HepG2 (cell line): ENCODE measurements around the gene RBCK1. TPM values are rescaled to one million over a fixed set of nuclear protein-coding genes. Genes with fewer than 3 reads are reported as not detected.

Experiments
- ARNT2 ChIP-seq: sonication (generic); formaldehyde crosslinking; IDR thresholded peaks from 2 replicates; pipeline ENCODE4 v1.8.0; 2022; ENCODE audit warnings: mild to moderate bottlenecking, low read depth, missing genetic modification reagents, moderate library complexity
- DMAP1 ChIP-seq: IDR thresholded peaks from 2 replicates; pipeline ENCODE4 v1.6.1; 2016
- FOXA3 ChIP-seq: IDR thresholded peaks from 2 replicates; pipeline ENCODE4 v1.6.1; 2016; ENCODE audit warnings: missing genetic modification reagents, missing compliant biosample characterization
- FOXC1 ChIP-seq: sonication (generic); formaldehyde crosslinking; IDR thresholded peaks from 2 replicates; pipeline ENCODE4 v1.8.0; 2022; ENCODE audit warnings: mild to moderate bottlenecking, missing genetic modification reagents, borderline replicate concordance
- HDAC2 ChIP-seq: sonication (generic); formaldehyde crosslinking; IDR thresholded peaks from 2 replicates; pipeline ENCODE4 v1.4.0; 2020; ENCODE audit warnings: missing genetic modification reagents
- HOXA5 ChIP-seq: sonication (generic); formaldehyde crosslinking; IDR thresholded peaks from 2 replicates; pipeline ENCODE4 v1.4.0; 2020; ENCODE audit warnings: missing genetic modification reagents
- ISL2 ChIP-seq: sonication (generic); formaldehyde crosslinking; IDR thresholded peaks from 2 replicates; pipeline ENCODE4 v1.5.0; 2020; ENCODE audit warnings: missing genetic modification reagents
- LCORL ChIP-seq, 2 experiments: fragments of 450-650 bp in 1 of 2; sonication (generic) in 1 of 2; formaldehyde crosslinking in 1 of 2; IDR thresholded peaks; 2 replicates each; pipeline versions ENCODE4 v1.5.0 to v1.6.1; 2017 to 2020; ENCODE audit warnings: antibody characterized with exemption in 1 of 2, missing genetic modification reagents in 1 of 2
- MED8 ChIP-seq: sonication (generic); formaldehyde crosslinking; IDR thresholded peaks from 2 replicates; pipeline ENCODE4 v1.8.1; 2023; ENCODE audit warnings: mild to moderate bottlenecking, missing genetic modification reagents; ENCODE audit not compliant: insufficient replicate concordance
- MEF2D ChIP-seq: sonication (generic); formaldehyde crosslinking; IDR thresholded peaks from 2 replicates; pipeline ENCODE4 v1.5.1; 2020; ENCODE audit warnings: mild to moderate bottlenecking, missing genetic modification reagents
- NFATC3 ChIP-seq: sonication (generic); formaldehyde crosslinking; IDR thresholded peaks from 2 replicates; pipeline ENCODE4 v1.5.1; 2020; ENCODE audit warnings: mild to moderate bottlenecking, missing genetic modification reagents
- NR2F6 ChIP-seq, 2 experiments: IDR thresholded peaks; 2 replicates each; pipeline ENCODE4 v1.6.1; 2016; ENCODE audit warnings: antibody characterized with exemption in 1 of 2, mild to moderate bottlenecking in 1 of 2
- POLR2G ChIP-seq: fragments of 200-400 bp; formaldehyde crosslinking; IDR thresholded peaks from 2 replicates; pipeline ENCODE4 v1.6.1; 2018; ENCODE audit warnings: mild to moderate bottlenecking, low read depth, low read length, moderate library complexity
- RBM39 ChIP-seq: fragments of 200-400 bp; formaldehyde crosslinking; IDR thresholded peaks from one replicate; pipeline ENCODE4 v1.6.1; 2018; ENCODE audit warnings: antibody characterized with exemption, mild to moderate bottlenecking, low read depth, low read length; ENCODE audit not compliant: poor library complexity, severe bottlenecking
- SAFB2 ChIP-seq: sonication (generic); formaldehyde crosslinking; IDR thresholded peaks from 2 replicates; pipeline ENCODE4 v1.5.1; 2020; ENCODE audit warnings: missing genetic modification reagents, low read depth, mild to moderate bottlenecking, borderline replicate concordance
- SSRP1 ChIP-seq: IDR thresholded peaks from 2 replicates; pipeline ENCODE4 v1.6.1; 2016; ENCODE audit warnings: control low read depth
- YY1 ChIP-seq: IDR thresholded peaks from 2 replicates; pipeline ENCODE4 v1.6.1; 2011; ENCODE audit warnings: low read length, low read depth, moderate library complexity, mild to moderate bottlenecking; ENCODE audit not compliant: insufficient read depth, insufficient replicate concordance
- ZBTB21 ChIP-seq: sonication (generic); formaldehyde crosslinking; IDR thresholded peaks from 2 replicates; pipeline ENCODE4 v1.4.0; 2020; ENCODE audit warnings: missing genetic modification reagents
- ZBTB3 ChIP-seq: sonication (generic); formaldehyde crosslinking; IDR thresholded peaks from 2 replicates; pipeline ENCODE4 v1.4.0; 2020; ENCODE audit warnings: low read depth, mild to moderate bottlenecking, moderate library complexity, missing genetic modification reagents, borderline replicate concordance
- ZMYM3 ChIP-seq: sonication (generic); formaldehyde crosslinking; IDR thresholded peaks from 2 replicates; pipeline ENCODE4 v1.5.1; 2020; ENCODE audit warnings: mild to moderate bottlenecking, missing genetic modification reagents
- ZNF234 ChIP-seq: sonication (generic); formaldehyde crosslinking; conservative IDR thresholded peaks from 2 replicates; pipeline ENCODE4 v1.5.1; 2020; ENCODE audit warnings: mild to moderate bottlenecking, missing genetic modification reagents
- ZNF260 ChIP-seq: sonication (generic); formaldehyde crosslinking; IDR thresholded peaks from 2 replicates; pipeline ENCODE4 v1.4.0; 2020; ENCODE audit warnings: missing genetic modification reagents, low read depth, mild to moderate bottlenecking, borderline replicate concordance
- ZNF317 ChIP-seq: sonication (generic); formaldehyde crosslinking; IDR thresholded peaks from 2 replicates; pipeline ENCODE4 v1.5.0; 2020; ENCODE audit warnings: mild to moderate bottlenecking, missing genetic modification reagents
- ZNF44 ChIP-seq: sonication (generic); formaldehyde crosslinking; IDR thresholded peaks from 2 replicates; pipeline ENCODE4 v1.5.1; 2020; ENCODE audit warnings: mild to moderate bottlenecking, missing genetic modification reagents
- ZNF614 ChIP-seq: IDR thresholded peaks from 2 replicates; pipeline ENCODE4 v1.6.1; 2018; ENCODE audit warnings: missing biosample characterization, missing genetic modification reagents, inconsistent platforms, borderline replicate concordance
- ZNF782 ChIP-seq: sonication (generic); formaldehyde crosslinking; IDR thresholded peaks from 2 replicates; pipeline ENCODE4 v1.4.0; 2020; ENCODE audit warnings: missing genetic modification reagents, mild to moderate bottlenecking, borderline replicate concordance
- ZNF83 ChIP-seq: sonication (generic); formaldehyde crosslinking; IDR thresholded peaks from 2 replicates; pipeline ENCODE4 v1.4.0; 2020; ENCODE audit warnings: missing genetic modification reagents, mild to moderate bottlenecking, borderline replicate concordance
- ZSCAN25 ChIP-seq: sonication (generic); formaldehyde crosslinking; IDR thresholded peaks from 2 replicates; pipeline ENCODE4 v1.8.0; 2022; ENCODE audit warnings: mild to moderate bottlenecking, missing genetic modification reagents
- polyA plus RNA-seq, 8 experiments: library from polyadenylated mRNA; depleted of rRNA in 3 of 8; stranded (reverse) in 7 of 8; unstranded in 1 of 8; fragments of >200 nt; fragmentation: Illumina TruSeq in 4 of 8; extraction: Trizol in 4 of 8; gene quantifications; 2 replicates each; pipeline versions ENCODE4 v1.2.1 to v1.2.3, GENCODE V29; 2011 to 2016; ENCODE audit warnings: low read depth in 4 of 8, missing spikeins in 1 of 8, mixed read lengths in 1 of 8; ENCODE audit not compliant: insufficient read depth in 1 of 8
- total RNA-seq, 5 experiments: library from RNA; depleted of rRNA; stranded (reverse); fragments of >200 nt; fragmentation: Illumina TruSeq; extraction: Trizol; gene quantifications; 2 replicates each; pipeline ENCODE4 v1.2.3, GENCODE V29; 2016; ENCODE audit warnings: low read depth in 1 of 5
- TF ChIP-seq, protein P1 (sequence below): sonication (generic); formaldehyde crosslinking; IDR thresholded peaks from 2 replicates; pipeline ENCODE4 v1.4.0; 2020; ENCODE audit warnings: missing genetic modification reagents, borderline replicate concordance

RBCK1 gene
- total and polyA plus RNA-seq, 2 of the 13 experiments (the other 11 are each of a cell fraction or from before 2014, with no cell fraction given) = 149 to 215 TPM

DNA sequence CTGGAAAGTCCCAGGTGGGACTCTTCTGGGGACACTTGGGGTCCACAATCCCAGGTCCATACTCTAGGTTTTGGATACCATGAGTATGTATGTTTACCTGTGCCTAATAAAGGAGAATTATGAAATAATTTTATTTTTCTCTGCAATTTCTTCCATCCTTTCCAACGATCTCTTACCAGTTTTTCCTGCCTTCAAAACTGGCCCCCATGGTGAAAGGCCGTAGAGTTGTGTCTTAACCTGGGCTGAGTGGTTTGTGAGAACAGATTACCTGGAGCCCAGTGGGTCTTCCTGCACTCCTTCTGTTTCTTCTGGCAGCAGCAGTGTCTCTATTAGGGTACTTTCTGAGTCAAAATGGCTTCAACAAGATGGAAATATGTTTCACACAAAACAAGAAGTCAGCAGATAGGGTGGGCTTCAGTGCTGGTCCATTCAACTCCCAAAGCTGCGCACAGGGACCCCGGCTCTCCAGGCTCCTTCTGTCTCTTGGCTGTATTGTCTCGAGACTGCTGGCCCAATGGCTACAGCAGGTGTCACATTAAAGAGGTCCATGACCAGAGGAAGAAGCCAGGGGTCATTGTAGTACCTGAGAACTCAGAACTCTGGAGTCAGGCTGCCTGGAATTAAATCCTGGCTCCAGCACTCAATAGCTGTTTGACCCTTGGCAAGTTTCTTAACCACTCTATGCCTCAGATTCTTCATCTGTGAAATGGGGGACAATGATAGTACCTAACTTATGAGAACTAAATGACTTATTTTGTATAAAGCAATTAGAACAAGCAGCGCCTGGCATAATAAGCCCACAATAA is 10.5 kb upstream of the RBCK1 start (continued):
- no peak for TF ChIP-seq NR2F6 (IDR thresholded peaks at IDR 0.05)
- TF ChIP-seq NR2F6 (CRISPR knock-in tag; IDR thresholded peaks at IDR 0.05) = 0 out of 2 replicates have a peak, but pooled peaks have one; percentile 11
- peak; percentile 53; the same call in 1 of the 2 replicates for TF ChIP-seq SAFB2 (CRISPR knock-in tag)
- peak; percentile 46 for TF ChIP-seq ZMYM3 (CRISPR knock-in tag)
- TF ChIP-seq ZNF234 (CRISPR knock-in tag) = no peak
- TF ChIP-seq FOXC1 (CRISPR knock-in tag) = peak; percentile 6; the same call in 1 of the 2 replicates
- no peak for TF ChIP-seq ZNF83
- no peak for TF ChIP-seq ZSCAN25 (CRISPR knock-in tag)
- 0 out of 2 replicates have a peak, but pooled peaks have one; percentile 17 for TF ChIP-seq ZNF614
- TF ChIP-seq ZNF44 (CRISPR knock-in tag) = no peak
- peak; percentile 8; the same call in 1 of the 2 replicates for TF ChIP-seq HDAC2 (CRISPR knock-in tag)
- TF ChIP-seq LCORL (IDR thresholded peaks at IDR 0.05) = no peak
- TF ChIP-seq LCORL (CRISPR knock-in tag; IDR thresholded peaks at IDR 0.05) = no peak; the same call in 1 of the 2 replicates
- 0 out of 2 replicates have a peak, but pooled peaks have one; percentile 45 for TF ChIP-seq MEF2D (CRISPR knock-in tag)
- peak; percentile 2; the same call in 1 of the 2 replicates for TF ChIP-seq ZBTB3
- TF ChIP-seq DMAP1 = no peak
- TF ChIP-seq ARNT2 (CRISPR knock-in tag) = 0 out of 2 replicates have a peak, but pooled peaks have one; percentile 12
- TF ChIP-seq ZBTB21 = 0 out of 2 replicates have a peak, but pooled peaks have one; percentile 17
- 0 out of 2 replicates have a peak, but pooled peaks have one; percentile 5 for TF ChIP-seq FOXA3 (CRISPR knock-in tag)
- TF ChIP-seq POLR2G = peak; percentile 60
- TF ChIP-seq ZNF782 (CRISPR knock-in tag) = no peak
- TF ChIP-seq YY1 = peak; percentile 11
- TF ChIP-seq, protein P1, sequence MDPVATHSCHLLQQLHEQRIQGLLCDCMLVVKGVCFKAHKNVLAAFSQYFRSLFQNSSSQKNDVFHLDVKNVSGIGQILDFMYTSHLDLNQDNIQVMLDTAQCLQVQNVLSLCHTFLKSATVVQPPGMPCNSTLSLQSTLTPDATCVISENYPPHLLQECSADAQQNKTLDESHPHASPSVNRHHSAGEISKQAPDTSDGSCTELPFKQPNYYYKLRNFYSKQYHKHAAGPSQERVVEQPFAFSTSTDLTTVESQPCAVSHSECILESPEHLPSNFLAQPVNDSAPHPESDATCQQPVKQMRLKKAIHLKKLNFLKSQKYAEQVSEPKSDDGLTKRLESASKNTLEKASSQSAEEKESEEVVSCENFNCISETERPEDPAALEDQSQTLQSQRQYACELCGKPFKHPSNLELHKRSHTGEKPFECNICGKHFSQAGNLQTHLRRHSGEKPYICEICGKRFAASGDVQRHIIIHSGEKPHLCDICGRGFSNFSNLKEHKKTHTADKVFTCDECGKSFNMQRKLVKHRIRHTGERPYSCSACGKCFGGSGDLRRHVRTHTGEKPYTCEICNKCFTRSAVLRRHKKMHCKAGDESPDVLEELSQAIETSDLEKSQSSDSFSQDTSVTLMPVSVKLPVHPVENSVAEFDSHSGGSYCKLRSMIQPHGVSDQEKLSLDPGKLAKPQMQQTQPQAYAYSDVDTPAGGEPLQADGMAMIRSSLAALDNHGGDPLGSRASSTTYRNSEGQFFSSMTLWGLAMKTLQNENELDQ (CRISPR knock-in tag) = no peak
- no peak; the same call in 1 of the 2 replicates for TF ChIP-seq ZNF317 (CRISPR knock-in tag)
- TF ChIP-seq MED8 (CRISPR knock-in tag) = peak; percentile 33
- peak; percentile 70; the same call in 1 of the 2 replicates for TF ChIP-seq NFATC3 (CRISPR knock-in tag)
- peak; percentile 20; the same call in 1 of the 2 replicates for TF ChIP-seq SSRP1 (CRISPR knock-in tag)
- TF ChIP-seq ZNF260 (CRISPR knock-in tag) = no peak
- TF ChIP-seq RBM39 = no peak
- no peak for TF ChIP-seq ISL2 (CRISPR knock-in tag)
- 0 out of 2 replicates have a peak, but pooled peaks have one; percentile 4 for TF ChIP-seq HOXA5 (CRISPR knock-in tag)
